ENCODE results near the gene LSM4. TPM values are rescaled to one million over a fixed set of nuclear protein-coding genes. Genes with fewer than 3 reads are reported as not detected.

LSM4 gene
- total RNA-seq, 1 donor from 2014 or later, result 99.8 TPM

- DNase-seq (ENCODE audit: low spot score), result no peak
Observed at GRCh38 chr19:18311502-18312091, 11.3 kb downstream of the LSM4 start.

GRCh38 chr19:18310966-18311365 is 11.9 kb downstream of the LSM4 start:
- DNase-seq (ENCODE audit: low spot score), result no peak

- DNase-seq (ENCODE audit: low spot score), result no peak
Observed at GRCh38 chr19:18310118-18310909, 12.6 kb downstream of the LSM4 start.

- no peak for DNase-seq (ENCODE audit: low spot score)
Observed at GRCh38 chr19:18309525-18310064, 13.3 kb downstream of the LSM4 start.

- no peak for DNase-seq (ENCODE audit: low spot score)
Observed at GRCh38 chr19:18308948-18309325, 13.9 kb downstream of the LSM4 start.

GRCh38 chr19:18308051-18308947 is 14.6 kb downstream of the LSM4 start:
- DNase-seq (ENCODE audit: low spot score), result no peak

- DNase-seq (ENCODE audit: low spot score), result no peak
Observed at GRCh38 chr19:18307271-18307681, 15.6 kb downstream of the LSM4 start.

GRCh38 chr19:18306888-18307260 is 16.0 kb downstream of the LSM4 start:
- DNase-seq (ENCODE audit: low spot score), result no peak

GRCh38 chr19:18306209-18306887 is 16.5 kb downstream of the LSM4 start:
- DNase-seq (ENCODE audit: low spot score), result no peak

- peak; percentile 87 for DNase-seq (ENCODE audit: low spot score)
Observed at GRCh38 chr19:18304458-18305310, 18.2 kb downstream of the LSM4 start.

GRCh38 chr19:18304208-18304457 is 18.7 kb downstream of the LSM4 start:
- no peak for DNase-seq (ENCODE audit: low spot score)

- DNase-seq (ENCODE audit: low spot score), result no peak
Observed at GRCh38 chr19:18301718-18302111, 21.2 kb downstream of the LSM4 start.

- no peak for DNase-seq (ENCODE audit: low spot score)
Observed at GRCh38 chr19:18300930-18301717, 21.8 kb downstream of the LSM4 start.

GRCh38 chr19:18299654-18300053 is 23.2 kb downstream of the LSM4 start:
- DNase-seq (ENCODE audit: low spot score), result no peak

GRCh38 chr19:18298601-18299000 is 24.3 kb downstream of the LSM4 start:
- no peak for DNase-seq (ENCODE audit: low spot score)

- no peak for DNase-seq (ENCODE audit: low spot score)
Observed at GRCh38 chr19:18297308-18297707, 25.6 kb downstream of the LSM4 start.

- DNase-seq (ENCODE audit: low spot score), result no peak
Observed at GRCh38 chr19:18295034-18295451, 27.8 kb downstream of the LSM4 start.

- peak; percentile 78 for DNase-seq (ENCODE audit: low spot score)
Observed at GRCh38 chr19:18294467-18294864, 28.4 kb downstream of the LSM4 start.

- DNase-seq (ENCODE audit: low spot score), result no peak
Observed at GRCh38 chr19:18293642-18294466, 29.0 kb downstream of the LSM4 start.
